ENCODE measurements around the gene HGFAC. TPM values are rescaled to one million over a fixed set of nuclear protein-coding genes. Genes with fewer than 3 reads are reported as not detected.

Gene HGFAC
- total RNA-seq, 1 donor from 2014 or later: not detected

- Histone ChIP-seq H3K36me3 (ENCODE audit: control insufficient read depth, insufficient read depth, low read length) (no peaks in the 10 kb centered on the region), H3K27me3 (ENCODE audit: control insufficient read depth, insufficient read depth, low read length) (peaks cover 32% of the 10 kb centered on the region), H3K4me3 (ENCODE audit: low read depth, low read length) (no peak overlapping the region)
- TF ChIP-seq CTCF (IDR thresholded peaks at IDR 0.05; ENCODE audit: insufficient read depth, low read length, severe bottlenecking): peak; percentile 27
- no peak for DNase-seq (ENCODE audit: low read depth)
- FAIRE-seq: no peak
Measured at GRCh38 chr4:3465698-3466671, 24.2 kb downstream of the HGFAC start.

- DNase-seq (ENCODE audit: low read depth) (no peak), FAIRE-seq (no peak)
- Histone ChIP-seq H3K36me3 (ENCODE audit: control insufficient read depth, insufficient read depth, low read length) (no peaks in the 10 kb centered on the region), H3K4me3 (ENCODE audit: low read depth, low read length) (no peak overlapping the region), H3K27me3 (ENCODE audit: control insufficient read depth, insufficient read depth, low read length) (peaks cover 36% of the 10 kb centered on the region)
- TF ChIP-seq CTCF (IDR thresholded peaks at IDR 0.05; ENCODE audit: insufficient read depth, low read length, severe bottlenecking): no peak
Measured at GRCh38 chr4:3466691-3467600, 25.2 kb downstream of the HGFAC start.

GRCh38 chr4:3467601-3468031 is 25.8 kb downstream of the HGFAC start:
- DNase-seq (ENCODE audit: low read depth) (no peak), FAIRE-seq (peak; percentile 32)
- Histone ChIP-seq H3K4me3 (ENCODE audit: low read depth, low read length) (no peak overlapping the region), H3K36me3 (ENCODE audit: control insufficient read depth, insufficient read depth, low read length) (no peaks in the 10 kb centered on the region), H3K27me3 (ENCODE audit: control insufficient read depth, insufficient read depth, low read length) (peaks cover 33% of the 10 kb centered on the region)
- no peak for TF ChIP-seq CTCF (IDR thresholded peaks at IDR 0.05; ENCODE audit: insufficient read depth, low read length, severe bottlenecking)

DNA sequence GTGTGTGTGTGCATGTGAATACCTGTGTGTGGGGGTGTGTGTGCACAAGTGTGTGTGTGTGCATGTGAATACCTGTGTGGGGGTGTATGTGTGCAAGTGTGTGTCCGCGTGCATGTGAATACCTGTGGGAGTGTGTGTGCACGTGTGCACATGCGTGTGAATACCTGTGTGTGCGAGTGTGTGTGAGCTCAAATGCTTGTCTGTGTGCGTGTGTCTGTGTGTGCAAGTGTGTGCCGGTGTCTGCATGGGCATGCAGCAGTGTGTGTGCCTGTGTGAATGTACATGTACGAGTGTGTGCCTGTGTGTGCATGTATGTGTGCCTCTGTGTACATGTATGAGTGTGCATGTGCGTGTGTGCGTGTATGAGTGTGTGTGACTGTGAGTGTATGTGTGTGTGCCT is 26.4 kb downstream of the HGFAC start:
- H3K4me3 ChIP-seq (ENCODE audit: low read depth, low read length): no peak overlapping the region
- H3K27me3 ChIP-seq (ENCODE audit: control insufficient read depth, insufficient read depth, low read length): peaks cover 34% of the 10 kb centered on the region
- DNase-seq (ENCODE audit: low read depth) (no peak), FAIRE-seq (no peak)
- no peaks in the 10 kb centered on the region for H3K36me3 ChIP-seq (ENCODE audit: control insufficient read depth, insufficient read depth, low read length)
- no peak for TF ChIP-seq CTCF (IDR thresholded peaks at IDR 0.05; ENCODE audit: insufficient read depth, low read length, severe bottlenecking)

GRCh38 chr4:3468804-3469203 is 27.0 kb downstream of the HGFAC start:
- DNase-seq (ENCODE audit: low read depth) (no peak), FAIRE-seq (no peak)
- peaks cover 35% of the 10 kb centered on the region for H3K27me3 ChIP-seq (ENCODE audit: control insufficient read depth, insufficient read depth, low read length)
- H3K4me3 ChIP-seq (ENCODE audit: low read depth, low read length): no peak overlapping the region
- TF ChIP-seq CTCF (IDR thresholded peaks at IDR 0.05; ENCODE audit: insufficient read depth, low read length, severe bottlenecking): no peak
- H3K36me3 ChIP-seq (ENCODE audit: control insufficient read depth, insufficient read depth, low read length): no peaks in the 10 kb centered on the region
